Activated T-cell treated with anti-CD3 and anti-CD28 coated beads, Interleukin-2, amount 50 U/mL, for 72 hours (primary cell): ENCODE data around the gene IFIH1. TPM values are rescaled to one million over a fixed set of nuclear protein-coding genes. Genes with fewer than 3 reads are reported as not detected.

Experiments used
- ATAC-seq, 2 donors: fragments of 150-1000 bp; cut with Tn5 transposase; replicated peaks in 1 of 2; 2 replicates each; pipeline ENCODE4 v1.10.0; 2021; ENCODE audit warnings: moderate library complexity in 2 of 2, mild to moderate bottlenecking in 1 of 2
- DNase-seq, 2 donors: peaks; one replicate each; pipeline ENCODE4 v3.0.0; 2021 to 2022; ENCODE audit warnings: mixed read lengths in 1 of 2
- H3K27ac Mint-ChIP-seq: one replicate; pipeline ENCODE4 v1.8.0; 2022; ENCODE audit warnings: mild to moderate bottlenecking, moderate library complexity, mixed read lengths
- H3K27me3 Mint-ChIP-seq: one replicate; pipeline ENCODE4 v1.8.0; 2022; ENCODE audit warnings: low read depth, mixed read lengths
- H3K36me3 Mint-ChIP-seq, 2 donors: one replicate each; pipeline ENCODE4 v1.8.0; 2022; ENCODE audit warnings: mixed read lengths in 2 of 2, mild to moderate bottlenecking in 1 of 2; ENCODE audit not compliant: insufficient read depth in 2 of 2
- H3K4me1 Mint-ChIP-seq: one replicate; pipeline ENCODE4 v1.8.0; 2022; ENCODE audit warnings: low read depth, mixed read lengths
- H3K4me3 Mint-ChIP-seq, 2 donors: one replicate each; pipeline ENCODE4 v1.8.0; 2022; ENCODE audit warnings: mild to moderate bottlenecking in 2 of 2, mixed read lengths in 2 of 2, moderate library complexity in 2 of 2
- H3K9me3 Mint-ChIP-seq, 2 donors: one replicate each; pipeline ENCODE4 v1.8.0; 2022; ENCODE audit warnings: mixed read lengths in 2 of 2
- total RNA-seq, 2 donors: library from RNA; stranded (reverse); gene quantifications; one replicate each; pipeline ENCODE4 v1.2.3, GENCODE V29; 2022

IFIH1 gene
- total RNA-seq, 2 donors from 2014 or later: 37.8 to 62.7 TPM

DNA sequence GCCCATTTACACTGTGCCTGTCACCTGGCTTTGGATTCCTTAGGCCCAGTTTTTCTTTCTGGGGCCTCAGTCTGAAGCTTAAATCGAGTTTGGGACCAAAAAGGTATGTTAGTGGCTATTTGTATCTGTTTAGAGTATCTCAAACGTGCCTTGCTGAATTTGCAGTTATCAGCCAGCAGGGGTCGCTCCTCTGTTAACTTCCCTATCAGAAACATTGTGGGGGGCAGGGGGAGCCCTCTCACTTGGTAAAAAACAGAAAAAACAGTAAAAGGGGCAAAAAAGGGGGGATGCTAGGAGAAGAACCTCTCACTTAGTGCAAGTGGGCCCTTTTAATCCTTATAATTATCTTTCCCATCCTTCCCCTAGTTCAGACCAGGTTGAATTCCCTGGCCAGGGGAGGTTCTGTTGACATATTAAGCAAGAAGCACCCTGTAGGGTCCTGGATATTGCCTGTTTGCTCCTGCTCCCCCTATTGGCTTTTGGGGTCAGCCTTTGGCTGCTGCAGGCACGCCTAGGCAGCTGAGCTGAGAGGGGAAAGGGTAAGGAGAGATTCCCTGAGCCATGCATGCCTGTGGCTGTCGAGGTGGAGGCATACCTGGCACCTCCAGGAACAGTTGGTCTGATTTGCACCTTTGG lies 8.8 kb upstream of the IFIH1 start:
- H3K4me3 Mint-ChIP-seq: no peak overlapping the region
- H3K27ac Mint-ChIP-seq: no peak overlapping the region
- DNase-seq (peak; percentile 20), ATAC-seq (peak in 1 of 2 donors; percentile 34)
- H3K9me3 Mint-ChIP-seq: no peaks in the 10 kb centered on the region
- H3K4me1 Mint-ChIP-seq: no peaks in the 10 kb centered on the region
- H3K27me3 Mint-ChIP-seq: no peaks in the 10 kb centered on the region
- no peaks in the 10 kb centered on the region for H3K36me3 Mint-ChIP-seq

GRCh38 chr2:162324953-162325352 lies 6.5 kb upstream of the IFIH1 start:
- DNase-seq: no peak
- H3K36me3 Mint-ChIP-seq: no peaks in the 10 kb centered on the region
- H3K27me3 Mint-ChIP-seq: no peaks in the 10 kb centered on the region
- H3K27ac Mint-ChIP-seq: no peak overlapping the region
- no peaks in the 10 kb centered on the region for H3K9me3 Mint-ChIP-seq
- ATAC-seq: no peak
- peaks cover 16% of the 10 kb centered on the region for H3K4me1 Mint-ChIP-seq
- H3K4me3 Mint-ChIP-seq: no peak overlapping the region

DNA sequence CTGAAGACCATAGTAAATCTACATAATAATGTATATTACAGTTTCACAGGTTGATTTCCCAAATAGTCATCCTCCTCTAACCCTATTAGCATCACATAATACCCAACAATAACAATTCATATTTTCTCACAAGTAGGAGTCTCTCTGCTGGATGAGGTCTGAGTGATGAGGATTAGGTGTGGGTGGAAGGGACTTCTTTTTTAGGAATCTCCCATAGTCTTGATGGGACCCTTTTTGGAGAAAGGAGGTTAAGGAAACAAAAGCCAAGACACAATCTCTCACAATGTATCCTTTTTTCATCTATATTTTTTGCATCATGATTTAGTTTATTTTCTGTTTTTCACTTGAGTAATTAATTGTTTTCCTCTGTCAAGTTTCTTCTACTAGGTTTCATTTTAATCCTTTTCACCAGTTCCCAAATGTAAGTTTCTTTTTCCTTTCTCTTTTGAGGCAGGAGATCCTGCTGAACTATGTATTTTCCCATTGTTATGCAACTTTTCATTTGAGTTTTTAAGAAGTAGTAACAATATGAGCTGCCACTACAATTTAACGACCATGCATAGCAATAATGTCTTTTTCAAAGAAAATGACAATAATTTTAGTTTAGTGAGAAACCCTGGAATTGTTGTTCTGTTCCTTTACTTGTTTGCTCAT lies 2.5 kb upstream of the IFIH1 start:
- ATAC-seq (no peak), DNase-seq (no peak)
- Mint-ChIP-seq H3K4me3 (peak overlapping the region in 1 of 2 donors; percentile 48), H3K9me3 (no peaks in the 10 kb centered on the region), H3K27ac (peak overlapping the region; percentile 59), H3K36me3 (peaks cover 1 to 12% of the 10 kb centered on the region in 2 donors), H3K27me3 (no peaks in the 10 kb centered on the region), H3K4me1 (peaks cover 40% of the 10 kb centered on the region)

- no peaks in the 10 kb centered on the region for H3K9me3 Mint-ChIP-seq
- H3K27me3 Mint-ChIP-seq: no peaks in the 10 kb centered on the region
- peaks cover 1 to 17% of the 10 kb centered on the region in 2 donors for H3K36me3 Mint-ChIP-seq
- peak overlapping the region; percentile 91 to 92 for H3K4me3 Mint-ChIP-seq
- ATAC-seq (peak; percentile 6 to 9), DNase-seq (peak; percentile 24 to 28)
- H3K4me1 Mint-ChIP-seq: peaks cover 64% of the 10 kb centered on the region
- peak overlapping the region; percentile 91 for H3K27ac Mint-ChIP-seq
Observed at GRCh38 chr2:162317861-162318327, 590 bp downstream of the IFIH1 start.

DNA sequence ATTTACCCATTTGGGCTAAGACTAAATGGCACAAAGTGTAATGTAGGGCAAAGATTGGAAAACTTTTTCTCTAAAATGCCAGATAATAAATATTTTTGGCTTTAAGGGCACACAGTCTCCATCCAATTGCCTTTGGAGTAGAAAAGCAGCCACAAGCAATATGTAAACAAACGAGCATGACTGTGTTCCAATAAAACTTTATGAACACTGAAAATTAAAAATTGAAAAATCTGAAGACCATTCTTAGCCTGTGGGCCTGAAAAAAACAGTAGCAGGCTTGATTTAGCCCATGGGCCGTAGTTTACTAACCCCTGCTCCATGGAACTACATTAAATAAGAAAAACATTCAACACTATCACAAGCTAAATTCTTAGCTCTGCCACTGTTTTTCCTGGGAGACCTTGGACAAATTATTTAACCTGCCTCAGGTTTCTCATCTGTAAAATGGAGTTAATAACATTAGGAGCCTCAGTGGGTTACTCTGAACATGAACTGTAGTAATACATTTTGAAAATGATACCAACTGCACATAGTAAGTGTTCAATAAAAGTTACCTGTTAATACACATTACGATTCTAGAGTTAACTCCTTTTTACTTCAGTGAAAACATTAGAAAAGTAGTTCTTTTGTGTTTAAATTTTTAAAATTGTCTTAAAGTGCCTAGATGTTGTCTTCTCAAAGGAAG lies 1.3 kb downstream of the IFIH1 start:
- ATAC-seq (no peak), DNase-seq (no peak)
- peak overlapping the region; percentile 92 for H3K27ac Mint-ChIP-seq
- peaks cover 1 to 17% of the 10 kb centered on the region in 2 donors for H3K36me3 Mint-ChIP-seq
- H3K4me1 Mint-ChIP-seq: peaks cover 64% of the 10 kb centered on the region
- no peaks in the 10 kb centered on the region for H3K9me3 Mint-ChIP-seq
- no peaks in the 10 kb centered on the region for H3K27me3 Mint-ChIP-seq
- H3K4me3 Mint-ChIP-seq: peak overlapping the region; percentile 91 to 92

DNA sequence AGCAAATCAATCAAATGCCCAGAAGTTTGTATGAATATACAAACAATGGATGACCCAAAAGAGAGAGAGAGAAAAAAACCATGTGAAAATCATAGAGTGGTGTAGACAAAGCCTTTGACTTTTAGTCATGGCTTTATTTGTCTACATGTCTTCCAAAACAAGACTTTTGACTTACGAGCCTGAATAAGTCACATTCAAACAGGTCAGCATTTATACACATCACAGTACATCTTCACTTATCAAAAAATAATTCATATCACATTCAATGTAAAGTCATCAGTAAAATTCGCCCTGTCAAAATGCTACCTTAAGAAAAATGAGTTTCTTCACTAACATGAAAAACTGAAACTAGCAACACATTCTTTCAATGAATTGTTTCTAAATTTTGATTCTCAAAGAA lies 1.9 kb downstream of the IFIH1 start:
- Mint-ChIP-seq H3K4me3 (peak overlapping the region; percentile 91 to 92), H3K27me3 (no peaks in the 10 kb centered on the region), H3K36me3 (peaks cover 1 to 17% of the 10 kb centered on the region in 2 donors), H3K9me3 (no peaks in the 10 kb centered on the region), H3K4me1 (peaks cover 64% of the 10 kb centered on the region), H3K27ac (peak overlapping the region; percentile 92)
- ATAC-seq (no peak), DNase-seq (no peak)

DNA sequence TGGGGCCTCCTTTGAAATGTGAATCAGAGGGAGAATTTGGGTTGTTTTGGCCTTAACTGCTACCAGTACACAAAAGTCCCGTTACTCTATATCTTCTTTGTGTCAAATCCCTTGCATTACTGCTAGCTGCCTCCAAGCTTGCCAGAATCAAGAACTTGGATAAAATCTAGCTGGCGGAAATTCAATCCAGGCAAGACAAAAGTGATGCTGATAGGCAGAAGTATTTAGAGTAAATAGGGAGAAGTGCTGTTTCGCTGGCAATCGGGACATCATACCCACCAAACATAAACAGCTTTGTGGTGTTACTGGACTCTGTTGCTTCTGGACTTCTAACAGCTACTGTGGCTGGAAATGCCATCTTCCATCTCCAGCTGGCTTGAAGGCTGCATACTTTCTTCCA lies 2.5 kb downstream of the IFIH1 start:
- DNase-seq (no peak), ATAC-seq (no peak)
- Mint-ChIP-seq H3K4me1 (peaks cover 58% of the 10 kb centered on the region), H3K9me3 (no peaks in the 10 kb centered on the region), H3K27me3 (no peaks in the 10 kb centered on the region), H3K36me3 (peaks cover 1 to 17% of the 10 kb centered on the region in 2 donors), H3K4me3 (peak overlapping the region; percentile 91 to 92), H3K27ac (peak overlapping the region; percentile 92)

- no peaks in the 10 kb centered on the region for H3K27me3 Mint-ChIP-seq
- H3K4me3 Mint-ChIP-seq: no peak overlapping the region
- ATAC-seq (no peak), DNase-seq (no peak)
- H3K4me1 Mint-ChIP-seq: peaks cover 46% of the 10 kb centered on the region
- H3K9me3 Mint-ChIP-seq: no peaks in the 10 kb centered on the region
- no peak overlapping the region for H3K27ac Mint-ChIP-seq
- peaks cover 5 to 18% of the 10 kb centered on the region in 2 donors for H3K36me3 Mint-ChIP-seq
Observed at GRCh38 chr2:162312853-162313252, 5.6 kb downstream of the IFIH1 start.

DNA sequence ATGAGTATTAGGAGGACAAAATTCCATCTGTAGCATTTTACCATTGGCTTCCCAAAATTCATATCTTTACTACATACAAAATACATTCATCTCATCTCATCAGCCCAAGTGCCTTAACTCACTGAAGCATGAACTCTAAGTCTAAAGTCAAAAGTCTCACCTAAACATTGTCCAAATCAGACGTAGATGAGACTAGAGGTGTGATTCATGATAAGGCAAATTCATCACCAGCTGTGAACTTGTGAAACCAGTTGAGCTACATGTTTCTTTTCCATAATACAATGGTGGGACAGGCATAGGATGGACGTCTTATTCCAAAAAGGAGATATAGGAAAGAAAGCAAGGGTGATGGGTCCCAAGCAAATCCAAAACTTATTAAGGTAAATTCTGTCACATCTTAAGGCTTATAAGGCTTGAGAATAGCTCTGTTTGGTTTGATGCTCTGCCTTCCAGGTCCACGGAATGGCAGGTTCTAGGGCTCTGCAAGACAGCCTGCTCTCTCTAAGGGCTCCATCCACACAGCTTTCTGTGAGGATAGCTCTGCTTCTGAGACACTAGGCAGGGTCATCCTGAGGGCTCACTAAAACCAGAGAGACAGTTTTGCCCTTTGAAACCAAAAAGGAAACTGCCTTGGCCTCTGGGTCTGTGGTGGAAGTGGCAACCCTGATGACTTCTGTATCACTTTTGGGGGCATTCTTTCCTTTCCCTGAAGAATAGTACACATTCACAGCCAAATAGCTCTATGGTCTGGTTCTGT lies 9.6 kb downstream of the IFIH1 start:
- H3K4me3 Mint-ChIP-seq: no peak overlapping the region
- H3K36me3 Mint-ChIP-seq: peaks cover 4 to 7% of the 10 kb centered on the region in 2 donors
- H3K27me3 Mint-ChIP-seq: no peaks in the 10 kb centered on the region
- H3K27ac Mint-ChIP-seq: no peak overlapping the region
- ATAC-seq: peak in 1 of 2 donors; percentile 52
- no peaks in the 10 kb centered on the region for H3K9me3 Mint-ChIP-seq
- peaks cover 17% of the 10 kb centered on the region for H3K4me1 Mint-ChIP-seq
- DNase-seq: no peak

- Mint-ChIP-seq H3K9me3 (no peaks in the 10 kb centered on the region), H3K36me3 (peaks cover 4 to 7% of the 10 kb centered on the region in 2 donors), H3K4me1 (peaks cover 11% of the 10 kb centered on the region), H3K27me3 (no peaks in the 10 kb centered on the region), H3K27ac (no peak overlapping the region), H3K4me3 (no peak overlapping the region)
- DNase-seq (no peak), ATAC-seq (no peak)
Observed at GRCh38 chr2:162305901-162306300, 12.6 kb downstream of the IFIH1 start.

GRCh38 chr2:162301877-162302276 lies 16.6 kb downstream of the IFIH1 start:
- Mint-ChIP-seq H3K27ac (no peak overlapping the region), H3K27me3 (no peaks in the 10 kb centered on the region), H3K4me1 (no peaks in the 10 kb centered on the region), H3K4me3 (no peak overlapping the region), H3K36me3 (peaks cover 0 to 3% of the 10 kb centered on the region in 2 donors), H3K9me3 (no peaks in the 10 kb centered on the region)
- DNase-seq (no peak), ATAC-seq (no peak)

- no peaks in the 10 kb centered on the region for H3K27me3 Mint-ChIP-seq
- H3K4me1 Mint-ChIP-seq: no peaks in the 10 kb centered on the region
- peaks cover 0 to 3% of the 10 kb centered on the region in 2 donors for H3K36me3 Mint-ChIP-seq
- H3K9me3 Mint-ChIP-seq: no peaks in the 10 kb centered on the region
- DNase-seq (peak; percentile 28 to 46), ATAC-seq (peak; percentile 55)
- no peak overlapping the region for H3K27ac Mint-ChIP-seq
- H3K4me3 Mint-ChIP-seq: no peak overlapping the region
Observed at GRCh38 chr2:162301151-162301804, 17.2 kb downstream of the IFIH1 start.
